SU-DHL-6 (cell line): ENCODE measurements around the gene ATAD3C.
"Not testable (repeated sequence)": the region's sequence is repeated elsewhere in the genome, so short reads cannot be mapped to it uniquely, and the experiment has no call there.

Experiments used
- H2AFZ ChIP-seq: fragments of 200-600 bp; sonication (generic); 2 replicates; pipeline ENCODE4 v1.6.1; 2014; ENCODE audit warnings: low read depth, mild to moderate bottlenecking, moderate library complexity, mixed read lengths, antibody characterized with exemption, low read length; ENCODE audit not compliant: severe bottlenecking
- H3F3A ChIP-seq: fragments of 200-600 bp; shearing (Covaris generic); 2 replicates; pipeline ENCODE4 v1.6.0; 2016; ENCODE audit warnings: antibody characterized with exemption, mild to moderate bottlenecking; ENCODE audit not compliant: insufficient read depth
- H3K27ac ChIP-seq: fragments of 200-600 bp; sonication (generic); 2 replicates; pipeline ENCODE4 v1.5.1; 2016; ENCODE audit warnings: low read depth, mild to moderate bottlenecking, low read length, moderate library complexity, mixed read lengths
- H3K27me3 ChIP-seq: fragments of 200-600 bp; sonication (generic), shearing (Covaris generic); 2 replicates; pipeline ENCODE4 v1.6.0; 2014; ENCODE audit warnings: mild to moderate bottlenecking, low read length
- H3K36me3 ChIP-seq: fragments of 200-600 bp; sonication (generic); 2 replicates; pipeline ENCODE4 v1.6.1; 2014; ENCODE audit warnings: mild to moderate bottlenecking, low read length, mixed read lengths
- H3K4me2 ChIP-seq: fragments of 300-600, 200-600 bp; shearing (Covaris generic), sonication (generic); 2 replicates; pipeline ENCODE4 v1.6.0; 2014; ENCODE audit warnings: low read length, low read depth, mild to moderate bottlenecking; ENCODE audit not compliant: poor library complexity, severe bottlenecking
- H3K4me3 ChIP-seq: fragments of 200-600 bp; sonication (generic); 2 replicates; pipeline ENCODE4 v1.5.1; 2014; ENCODE audit warnings: antibody characterized with exemption, low read length, mild to moderate bottlenecking, mixed read lengths; ENCODE audit not compliant: insufficient read depth, poor library complexity, severe bottlenecking
- H3K79me2 ChIP-seq: fragments of 200-600 bp; sonication (generic); 2 replicates; pipeline ENCODE4 v1.6.1; 2014; ENCODE audit warnings: mild to moderate bottlenecking, low read length, moderate library complexity; ENCODE audit not compliant: insufficient read depth
- H3K9ac ChIP-seq: fragments of 200-600 bp; sonication (generic); 2 replicates; pipeline ENCODE4 v1.7.0; 2014; ENCODE audit warnings: mild to moderate bottlenecking, low read length
- H3K9me2 ChIP-seq: fragments of 200-600 bp; sonication (generic); replicated peaks from 2 replicates; pipeline ENCODE4 v1.6.1; 2014; ENCODE audit warnings: low read length; ENCODE audit not compliant: insufficient read depth
- H3K9me3 ChIP-seq: fragments of 200-600 bp; sonication (generic); 2 replicates; pipeline ENCODE4 v1.6.1; 2014; ENCODE audit warnings: low read length, mixed read lengths; ENCODE audit not compliant: insufficient read depth
- H4K20me1 ChIP-seq: fragments of 200-600 bp; sonication (generic); 2 replicates; pipeline ENCODE4 v1.6.1; 2014; ENCODE audit warnings: low read depth, mild to moderate bottlenecking, antibody characterized with exemption, low read length, moderate library complexity, mixed read lengths
- CTCF ChIP-seq: fragments of 200-600 bp; sonication (generic); IDR thresholded peaks from one replicate; pipeline ENCODE4 v1.5.1; 2017; ENCODE audit warnings: antibody characterized with exemption, mild to moderate bottlenecking, low read length, moderate library complexity; ENCODE audit not compliant: insufficient read depth, poor library complexity, severe bottlenecking
- EZH2phosphoT487 ChIP-seq: fragments of 200-600 bp; sonication (generic), shearing (Covaris generic); conservative IDR thresholded peaks from 2 replicates; pipeline ENCODE4 v1.6.1; 2018; ENCODE audit warnings: mild to moderate bottlenecking, antibody characterized with exemption, low read length, moderate library complexity, mixed read lengths

Gene ATAD3C

GRCh38 chr1:1516923-1517322, 67.4 kb downstream of the ATAD3C start:
- H3K4me2 ChIP-seq, H3F3A ChIP-seq, H3K9ac ChIP-seq, H3K36me3 ChIP-seq, H4K20me1 ChIP-seq, H2AFZ ChIP-seq, H3K9me3 ChIP-seq, H3K4me3 ChIP-seq, H3K27me3 ChIP-seq, H3K27ac ChIP-seq, H3K9me2 ChIP-seq: not testable (repeated sequence)
- H3K79me2 ChIP-seq, result peaks cover 26% of the 10 kb centered on the region

DNA sequence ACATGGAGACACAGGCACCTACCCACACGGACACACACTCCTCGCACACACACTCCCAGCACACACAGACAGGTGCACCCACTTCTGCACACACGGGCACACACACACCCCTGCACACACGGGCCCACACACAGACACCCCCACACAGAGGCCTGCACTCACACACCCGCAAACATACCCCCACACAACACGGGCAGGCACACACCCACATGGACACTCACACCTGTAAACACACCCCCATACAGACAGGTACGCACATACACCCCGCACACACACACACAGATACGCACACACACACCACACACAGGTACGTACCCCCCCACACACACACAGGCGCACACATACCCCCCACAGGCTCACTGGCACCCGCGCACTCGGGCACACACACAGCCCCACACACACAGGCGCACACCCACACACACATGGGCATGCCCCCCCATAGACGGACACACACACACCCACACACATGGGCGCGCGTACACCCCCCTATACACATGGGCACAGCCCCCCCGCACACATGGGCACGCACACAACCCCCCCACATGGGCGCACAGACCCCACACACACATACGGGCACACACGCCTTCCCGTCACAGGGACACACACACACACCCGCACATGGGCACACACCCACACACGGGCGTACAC, 68.6 kb downstream of the ATAD3C start:
- no peaks in the 10 kb centered on the region for H3K27me3 ChIP-seq
- no peaks in the 10 kb centered on the region for H3K36me3 ChIP-seq
- peaks cover 22% of the 10 kb centered on the region for H3K79me2 ChIP-seq
- no peaks in the 10 kb centered on the region for H4K20me1 ChIP-seq
- no peaks in the 10 kb centered on the region for H3K9me3 ChIP-seq
- H2AFZ ChIP-seq, result no peak overlapping the region
- H3K4me2 ChIP-seq, result no peak overlapping the region
- H3K9ac ChIP-seq, result no peak overlapping the region
- no peak overlapping the region for H3K4me3 ChIP-seq
- H3K27ac ChIP-seq, result no peak overlapping the region
- H3K9me2 ChIP-seq, result no peaks in the 10 kb centered on the region
- no peaks in the 10 kb centered on the region for H3F3A ChIP-seq
- TF ChIP-seq EZH2phosphoT487, result no peak
- TF ChIP-seq CTCF, result no peak

DNA sequence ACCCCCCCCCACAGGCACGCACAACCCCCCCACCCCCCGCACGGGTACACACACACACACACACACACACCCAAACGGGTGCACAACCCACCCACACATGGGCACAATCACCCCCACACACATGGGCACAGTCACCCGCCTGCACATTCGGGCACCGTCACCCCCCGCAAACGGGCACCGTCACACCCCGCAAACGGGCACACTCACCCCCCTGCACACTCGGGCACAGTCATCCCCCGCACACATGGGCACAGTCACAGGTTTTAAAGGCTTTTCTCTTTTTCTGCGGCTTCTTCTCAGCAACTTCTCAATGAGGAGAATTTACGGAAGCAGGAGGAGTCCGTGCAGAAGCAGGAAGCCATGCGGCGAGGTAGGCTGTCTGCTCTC, 69.1 kb downstream of the ATAD3C start:
- peaks cover 18% of the 10 kb centered on the region for H3K79me2 ChIP-seq
- H3K27me3 ChIP-seq, H3F3A ChIP-seq, H2AFZ ChIP-seq, H3K4me2 ChIP-seq, H3K27ac ChIP-seq, H3K4me3 ChIP-seq, H3K9ac ChIP-seq, H3K9me2 ChIP-seq, H3K36me3 ChIP-seq, H3K9me3 ChIP-seq, H4K20me1 ChIP-seq: not testable (repeated sequence)
